ACC112 (cell line): ENCODE data around the gene GRK6.

ENCODE experiments used
- H2AFZ ChIP-seq: fragments of 200-600 bp; sonication (generic); one replicate; pipeline ENCODE4 v1.6.0; 2017; ENCODE audit warnings: antibody characterized with exemption, low read length; ENCODE audit not compliant: unreplicated experiment
- H3K27ac ChIP-seq: fragments of 200-600 bp; sonication (generic); 2 replicates; pipeline ENCODE4 v1.5.1; 2014; ENCODE audit warnings: low read depth, mild to moderate bottlenecking, antibody characterized with exemption, low read length, moderate library complexity
- H3K27me3 ChIP-seq: fragments of 200-600 bp; sonication (generic); 2 replicates; pipeline ENCODE4 v1.6.1; 2014; ENCODE audit warnings: mild to moderate bottlenecking, antibody characterized with exemption, low read length, moderate library complexity, mixed read lengths; ENCODE audit not compliant: insufficient read depth
- H3K36me3 ChIP-seq: fragments of 200-600 bp; sonication (generic); 2 replicates; pipeline ENCODE4 v1.6.1; 2016; ENCODE audit warnings: mild to moderate bottlenecking, antibody characterized with exemption, low read length, moderate library complexity, mixed read lengths; ENCODE audit not compliant: insufficient read depth
- H3K4me1 ChIP-seq: fragments of 200-600 bp; sonication (generic); one replicate; pipeline ENCODE4 v1.6.1; 2016; ENCODE audit warnings: low read length, mixed read lengths; ENCODE audit not compliant: insufficient read depth, unreplicated experiment, control insufficient read depth
- H3K4me3 ChIP-seq: fragments of 200-600 bp; sonication (generic); 2 replicates; pipeline ENCODE4 v1.5.1; 2014; ENCODE audit warnings: mild to moderate bottlenecking, low read depth, low read length
- H3K79me2 ChIP-seq: fragments of 200-600 bp; sonication (generic); one replicate; pipeline ENCODE4 v1.6.0; 2016; ENCODE audit warnings: low read length; ENCODE audit not compliant: control insufficient read depth, unreplicated experiment, insufficient read depth

GRK6 gene

GRCh38 chr5:177433658-177434217, 7.3 kb downstream of the GRK6 start:
- H3K36me3 ChIP-seq: peaks cover 9% of the 10 kb centered on the region; the same call in 1 of the 2 replicates

GRCh38 chr5:177434437-177434836, 8.0 kb downstream of the GRK6 start:
- peaks cover 9% of the 10 kb centered on the region; the same call in 1 of the 2 replicates for H3K36me3 ChIP-seq
- no peaks in the 10 kb centered on the region for H3K27me3 ChIP-seq
- no peak overlapping the region for H3K27ac ChIP-seq
- H3K4me1 ChIP-seq: no peaks in the 10 kb centered on the region
- no peaks in the 10 kb centered on the region for H3K79me2 ChIP-seq
- no peak overlapping the region for H3K4me3 ChIP-seq
- H2AFZ ChIP-seq: no peak overlapping the region

More at GRCh38 chr5:177433658-177434217, 7.3 kb downstream of the GRK6 start:
- H3K27me3 ChIP-seq: no peaks in the 10 kb centered on the region
- peaks cover 6% of the 10 kb centered on the region for H3K79me2 ChIP-seq
- H2AFZ ChIP-seq: no peak overlapping the region
- H3K4me1 ChIP-seq: no peaks in the 10 kb centered on the region
- H3K4me3 ChIP-seq: no peak overlapping the region
- H3K27ac ChIP-seq: no peak overlapping the region

- Histone ChIP-seq H3K4me1 (no peaks in the 10 kb centered on the region), H3K79me2 (no peaks in the 10 kb centered on the region), H3K27ac (no peak overlapping the region), H3K4me3 (no peak overlapping the region), H2AFZ (no peak overlapping the region), H3K36me3 (peaks cover 9% of the 10 kb centered on the region; the same call in 1 of the 2 replicates), H3K27me3 (no peaks in the 10 kb centered on the region)
Measured at GRCh38 chr5:177434942-177435738, 8.7 kb downstream of the GRK6 start.

- no peaks in the 10 kb centered on the region for H3K79me2 ChIP-seq
- H3K36me3 ChIP-seq: peaks cover 9% of the 10 kb centered on the region; the same call in 1 of the 2 replicates
- H3K27ac ChIP-seq: no peak overlapping the region
- H2AFZ ChIP-seq: no peak overlapping the region
- H3K27me3 ChIP-seq: no peaks in the 10 kb centered on the region
- no peak overlapping the region for H3K4me3 ChIP-seq
- H3K4me1 ChIP-seq: no peaks in the 10 kb centered on the region
Measured at GRCh38 chr5:177435847-177436536, 9.5 kb downstream of the GRK6 start.

GRCh38 chr5:177437623-177438022, 11.1 kb downstream of the GRK6 start:
- Histone ChIP-seq H3K27me3 (no peaks in the 10 kb centered on the region), H2AFZ (no peak overlapping the region), H3K36me3 (peaks cover 9% of the 10 kb centered on the region; the same call in 1 of the 2 replicates), H3K4me3 (no peak overlapping the region), H3K79me2 (no peaks in the 10 kb centered on the region), H3K27ac (no peak overlapping the region), H3K4me1 (no peaks in the 10 kb centered on the region)

GRCh38 chr5:177438468-177438867, 12.0 kb downstream of the GRK6 start:
- no peaks in the 10 kb centered on the region for H3K79me2 ChIP-seq
- H3K36me3 ChIP-seq: peaks cover 3% of the 10 kb centered on the region; the same call in 1 of the 2 replicates
- no peak overlapping the region for H2AFZ ChIP-seq
- no peaks in the 10 kb centered on the region for H3K27me3 ChIP-seq
- no peaks in the 10 kb centered on the region for H3K4me1 ChIP-seq
- H3K27ac ChIP-seq: no peak overlapping the region
- H3K4me3 ChIP-seq: no peak overlapping the region

GRCh38 chr5:177439518-177440053, 13.1 kb downstream of the GRK6 start:
- Histone ChIP-seq H3K4me3 (no peak overlapping the region), H3K27me3 (no peaks in the 10 kb centered on the region), H3K27ac (no peak overlapping the region), H3K79me2 (no peaks in the 10 kb centered on the region), H3K4me1 (no peaks in the 10 kb centered on the region), H3K36me3 (peaks cover 3% of the 10 kb centered on the region; the same call in 1 of the 2 replicates), H2AFZ (no peak overlapping the region)

- H3K27ac ChIP-seq: no peak overlapping the region
- no peaks in the 10 kb centered on the region for H3K27me3 ChIP-seq
- H3K79me2 ChIP-seq: no peaks in the 10 kb centered on the region
- no peak overlapping the region for H3K4me3 ChIP-seq
- no peaks in the 10 kb centered on the region for H3K4me1 ChIP-seq
- H2AFZ ChIP-seq: no peak overlapping the region
- H3K36me3 ChIP-seq: peaks cover 3% of the 10 kb centered on the region; the same call in 1 of the 2 replicates
Measured at GRCh38 chr5:177440211-177440989, 13.9 kb downstream of the GRK6 start.

- H3K27ac ChIP-seq: no peak overlapping the region
- H3K4me1 ChIP-seq: no peaks in the 10 kb centered on the region
- H3K27me3 ChIP-seq: no peaks in the 10 kb centered on the region
- no peak overlapping the region for H2AFZ ChIP-seq
- no peaks in the 10 kb centered on the region for H3K36me3 ChIP-seq
- H3K79me2 ChIP-seq: no peaks in the 10 kb centered on the region
- H3K4me3 ChIP-seq: no peak overlapping the region
Measured at GRCh38 chr5:177440990-177441780, 14.7 kb downstream of the GRK6 start.
